Regular cardiac myocyte (primary cell): Measurements from ENCODE around the gene MT1E. TPM values are rescaled to one million over a fixed set of nuclear protein-coding genes. Genes with fewer than 3 reads are reported as not detected.

Experiments
- total RNA-seq: library from RNA; depleted of rRNA; stranded (reverse); fragments of >200 nt; gene quantifications from 2 replicates; pipeline ENCODE4 v1.2.3, GENCODE V29; 2014

Gene MT1E
- 244 and 365 TPM in 2 replicates for total RNA-seq

GRCh38 chr16:56625140-56625942 lies at the start of gene MT1E:
Gene MT1E, plus strand, starts transcription at chr16:56625781. Its CDS starts 71 bp downstream, at chr16:56625852.

GRCh38 chr16:56589141-56590039 lies 36.2 kb upstream of the MT1E start, which contains the start of gene MT3:
Gene MT3, plus strand, starts transcription at chr16:56589528. Its CDS starts 63 bp downstream, at chr16:56589591.

GRCh38 chr16:56608043-56608875 lies 17.3 kb upstream of the MT1E start, which contains the start of gene MT2A:
Gene MT2A, plus strand, starts transcription at chr16:56608584. Its CDS starts 72 bp downstream, at chr16:56608656.

GRCh38 chr16:56632156-56632847 lies 6.7 kb downstream of the MT1E start, which contains the start of gene MT1M:
Gene MT1M, plus strand, starts transcription at chr16:56632659. Its CDS starts 73 bp downstream, at chr16:56632732.

DNA sequence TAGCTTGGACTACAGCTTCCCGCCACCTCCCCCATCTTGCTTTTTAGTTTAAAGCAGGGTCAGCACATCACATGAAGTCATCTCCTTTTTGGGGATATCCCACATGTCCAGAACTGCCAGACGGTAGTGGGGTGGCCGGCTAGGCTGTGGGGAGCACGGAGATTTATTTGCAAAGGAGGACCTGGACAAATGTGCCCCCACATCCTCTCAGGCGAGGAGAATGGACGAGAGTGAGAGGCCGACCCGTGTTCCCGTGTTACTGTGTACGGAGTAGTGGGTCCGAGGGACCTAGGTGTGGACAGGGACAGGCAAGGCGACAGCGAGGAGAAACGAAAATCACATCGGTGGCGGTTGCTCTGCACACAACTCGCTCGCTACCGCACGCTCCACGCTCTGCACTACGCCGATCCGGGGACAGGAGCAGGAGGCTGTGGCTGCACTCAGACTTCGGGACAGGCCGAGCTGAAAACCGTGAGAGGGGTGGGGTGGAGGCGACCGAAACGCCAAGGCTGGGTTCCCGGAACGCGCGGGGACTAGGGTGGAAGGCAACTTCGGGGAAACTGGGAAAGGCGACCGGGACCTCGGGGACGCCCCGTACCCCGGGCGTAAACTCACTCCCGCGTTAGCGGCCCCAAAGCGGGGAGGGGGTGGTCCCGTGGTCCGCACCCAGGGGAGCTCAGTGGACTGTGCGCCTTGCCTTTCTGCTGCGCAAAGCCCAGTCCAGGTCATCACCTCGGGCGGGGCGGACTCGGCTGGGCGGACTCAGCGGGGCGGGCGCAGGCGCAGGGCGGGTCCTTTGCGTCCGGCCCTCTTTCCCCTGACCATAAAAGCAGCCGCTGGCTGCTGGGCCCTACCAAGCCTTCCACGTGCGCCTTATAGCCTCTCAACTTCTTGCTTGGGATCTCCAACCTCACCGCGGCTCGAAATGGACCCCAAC lies 12.5 kb downstream of the MT1E start, which contains the start of gene MT1A:
Gene MT1A (plus strand): TSS at position 853 of the 937 bp plus-strand sequence. CDS start 73 bp downstream, at position 926.

GRCh38 chr16:56651586-56651985 lies 26.0 kb downstream of the MT1E start, which contains the start of gene MT1B:
Gene MT1B, plus strand, starts transcription at chr16:56651886. Its CDS starts 68 bp downstream, at chr16:56651954.

GRCh38 chr16:56657555-56658326 lies 32.2 kb downstream of the MT1E start, which contains the start of gene MT1F:
Gene MT1F, plus strand, starts transcription at chr16:56657959. Its CDS starts 100 bp downstream, at chr16:56658059.

DNA sequence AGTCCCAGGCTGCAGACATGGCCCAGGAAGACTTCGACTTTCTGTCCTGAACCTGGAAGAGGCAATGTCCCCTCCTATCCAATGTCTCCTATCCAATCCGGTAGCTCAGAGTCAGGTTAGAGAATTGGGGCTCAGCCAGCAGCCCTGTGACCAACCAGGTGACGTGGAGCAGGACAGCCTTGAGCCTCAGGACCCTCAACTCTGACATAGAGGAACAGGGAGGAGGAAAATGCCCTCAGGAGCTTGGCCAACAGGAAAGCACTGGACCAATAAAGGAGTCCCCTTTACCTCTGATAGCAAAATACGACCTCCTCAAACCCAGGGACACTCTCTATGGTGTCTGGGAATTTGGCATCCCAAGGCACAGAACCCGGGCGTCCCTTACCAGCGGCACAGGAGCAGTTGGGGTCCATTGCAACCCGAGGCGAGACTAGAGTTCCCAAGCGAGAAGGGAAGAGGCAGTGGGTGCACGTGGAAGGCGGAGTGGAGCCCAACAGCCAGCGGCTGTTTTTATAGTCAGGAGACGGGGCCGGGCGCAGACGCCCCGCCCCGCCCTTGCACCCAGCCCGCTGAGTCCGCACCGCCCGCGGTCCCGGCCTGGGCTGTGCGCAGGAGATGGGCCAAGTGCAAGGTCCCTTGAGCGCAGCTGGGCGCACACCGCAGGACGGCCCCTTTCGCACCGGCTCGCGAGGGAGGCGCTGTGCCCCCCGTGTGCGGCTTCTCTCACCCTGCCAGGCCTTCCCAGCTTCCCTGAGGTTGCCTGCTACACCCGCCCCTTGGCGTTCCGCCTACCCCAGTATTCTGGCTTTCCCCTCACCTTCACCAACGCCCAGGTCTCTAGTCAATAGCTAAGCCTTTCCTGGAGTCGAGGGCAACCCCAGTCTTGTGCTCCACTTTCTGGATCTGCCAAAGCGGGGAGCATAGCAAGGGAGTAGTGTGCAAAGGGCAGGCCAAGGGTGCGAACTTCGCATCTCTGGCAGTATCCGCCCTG lies 42.3 kb downstream of the MT1E start, which contains the start of gene MT1G:
Gene MT1G (minus strand): TSS at position 485 of the 991 bp plus-strand sequence. CDS start 72 bp downstream, at position 413.

GRCh38 chr16:56669005-56669839 lies 43.6 kb downstream of the MT1E start, which contains the start of gene MT1H:
Gene MT1H, plus strand, starts transcription at chr16:56669814. Its CDS starts 71 bp downstream, at chr16:56669885.

Other genes with a start within 250 kb of the MT1E start
- 291 and 426 TPM in 2 replicates for gene AMFR, start 200.2 kb upstream of the MT1E start, total RNA-seq
- 57.5 and 92.6 TPM in 2 replicates for gene NUDT21, start 174.4 kb upstream of the MT1E start, total RNA-seq
- gene OGFOD1, start 174.2 kb upstream of the MT1E start, total RNA-seq = 82.9 and 83.8 TPM in 2 replicates
- 35.5 and 75.0 TPM in 2 replicates for gene BBS2, start 105.8 kb upstream of the MT1E start, total RNA-seq
- not detected in 2 replicates for gene MT4, start 60.7 kb upstream of the MT1E start, total RNA-seq
- 0.56 TPM in 1 of 2 replicates, not detected in the other for gene MT3, start 36.3 kb upstream of the MT1E start, total RNA-seq
- gene MT2A, start 17.2 kb upstream of the MT1E start, total RNA-seq = 190 and 238 TPM in 2 replicates
- gene MT1M, start 6.9 kb downstream of the MT1E start, total RNA-seq = 2.5 and 5.9 TPM in 2 replicates
- gene MT1A, start 12.9 kb downstream of the MT1E start, total RNA-seq = 3.9 and 8.8 TPM in 2 replicates
- gene MT1B, start 26.1 kb downstream of the MT1E start, total RNA-seq = not detected in 2 replicates
- gene MT1F, start 32.2 kb downstream of the MT1E start, total RNA-seq = 0.56 and 0.96 TPM in 2 replicates
- gene MT1G, start 42.3 kb downstream of the MT1E start, total RNA-seq = 0.56 and 1.5 TPM in 2 replicates
- gene MT1H, start 44.0 kb downstream of the MT1E start, total RNA-seq = 0.77 TPM in 1 of 2 replicates, not detected in the other
- gene MT1X, start 56.7 kb downstream of the MT1E start, total RNA-seq = 154 and 161 TPM in 2 replicates
- 40.3 and 91.1 TPM in 2 replicates for gene NUP93, start 104.3 kb downstream of the MT1E start, total RNA-seq
- gene SLC12A3, start 239.4 kb downstream of the MT1E start, total RNA-seq = not detected in 2 replicates